Measurements from ENCODE around the gene KBTBD13.
A peak's percentile ranks its signal among the peaks of the same experiment; 100 is the strongest.
"Not testable (repeated sequence)": the region's sequence is repeated elsewhere in the genome, so short reads cannot be mapped to it uniquely, and the experiment has no call there.

Gene KBTBD13

GRCh38 chr15:65071381-65071811 is 5.2 kb upstream of the KBTBD13 start:
- DNase-seq, result no peak

- no peak for DNase-seq
Measured at GRCh38 chr15:65072027-65072426, 4.5 kb upstream of the KBTBD13 start.

GRCh38 chr15:65072617-65073016 is 3.9 kb upstream of the KBTBD13 start:
- DNase-seq, result no peak

GRCh38 chr15:65074946-65075345 is 1.6 kb upstream of the KBTBD13 start:
- DNase-seq, result not testable (repeated sequence)

GRCh38 chr15:65075607-65076395 is 745 bp upstream of the KBTBD13 start:
- DNase-seq, result not testable (repeated sequence)

GRCh38 chr15:65077291-65077980 is 890 bp downstream of the KBTBD13 start:
- DNase-seq, result no peak

- peak; percentile 77 for DNase-seq
Measured at GRCh38 chr15:65077981-65078352, 1.4 kb downstream of the KBTBD13 start.

GRCh38 chr15:65079580-65079979 is 3.0 kb downstream of the KBTBD13 start:
- no peak for DNase-seq

- DNase-seq, result no peak
Measured at GRCh38 chr15:65081270-65081669, 4.7 kb downstream of the KBTBD13 start.

- peak; percentile 24 for DNase-seq
Measured at GRCh38 chr15:65081758-65082157, 5.2 kb downstream of the KBTBD13 start.

- DNase-seq, result peak; percentile 27
Measured at GRCh38 chr15:65082303-65082953, 5.9 kb downstream of the KBTBD13 start.

- DNase-seq, result no peak
Measured at GRCh38 chr15:65083262-65083701, 6.7 kb downstream of the KBTBD13 start.

- no peak for DNase-seq
Measured at GRCh38 chr15:65084500-65085206, 8.1 kb downstream of the KBTBD13 start.

- DNase-seq, result no peak
Measured at GRCh38 chr15:65085207-65085753, 8.7 kb downstream of the KBTBD13 start.

GRCh38 chr15:65085990-65086679 is 9.6 kb downstream of the KBTBD13 start:
- peak; percentile 35 for DNase-seq

GRCh38 chr15:65086680-65087111 is 10.2 kb downstream of the KBTBD13 start:
- DNase-seq, result no peak

- DNase-seq, result no peak
Measured at GRCh38 chr15:65087411-65087810, 10.9 kb downstream of the KBTBD13 start.

GRCh38 chr15:65087873-65088642 is 11.5 kb downstream of the KBTBD13 start:
- DNase-seq, result no peak

- no peak for DNase-seq
Measured at GRCh38 chr15:65088643-65089021, 12.1 kb downstream of the KBTBD13 start.

GRCh38 chr15:65089206-65089824 is 12.8 kb downstream of the KBTBD13 start:
- no peak for DNase-seq

Measured in stimulated activated CD4-positive, alpha-beta T cell treated with anti-CD3 and anti-CD28 coated beads, Interleukin-15, amount 100 ng/mL, for 24 hours (primary cell).